Right cardiac atrium (tissue), 5 donors: ENCODE measurements around the gene SNX20. TPM values are rescaled to one million over a fixed set of nuclear protein-coding genes. Genes with fewer than 3 reads are reported as not detected.

Experiments
- ATAC-seq, 2 donors: fragments of 200-7000 bp; cut with Tn5 transposase; one replicate each; pipeline versions ENCODE4 v1.8.0 to v1.9.1; 2020; ENCODE audit warnings: moderate library complexity in 2 of 2, mild to moderate bottlenecking in 1 of 2
- DNase-seq, 3 donors: peaks; one replicate each; pipeline ENCODE4 v3.0.0-alpha.2; 2020
- H3K27ac ChIP-seq: one replicate; pipeline ENCODE4 v1.5.1; 2013; ENCODE audit warnings: mild to moderate bottlenecking, low read length, control low read depth, moderate library complexity
- H3K27me3 ChIP-seq: one replicate; pipeline ENCODE4 v1.6.1; 2013; ENCODE audit not compliant: control insufficient read depth, insufficient read depth
- H3K4me1 ChIP-seq: one replicate; pipeline ENCODE4 v1.6.1; 2013; ENCODE audit warnings: low read length; ENCODE audit not compliant: control insufficient read depth, insufficient read depth
- H3K4me3 ChIP-seq: one replicate; pipeline ENCODE4 v1.5.1; 2013; ENCODE audit warnings: low read length, control low read depth
- H3K9me3 ChIP-seq: one replicate; pipeline ENCODE4 v1.6.1; 2013; ENCODE audit warnings: low read length; ENCODE audit not compliant: control insufficient read depth
- WGBS: extraction: QIAGEN DNeasy Blood & Tissue Kit; methylation state at CpG from one replicate; pipeline ENCODE4 v1.1.7; 2013; 5-methylcytosine and 5-hydroxymethylcytosine counted together
- intact Hi-C, 4 donors: fragments of 100-400 bp; cut with DNase I; formaldehyde crosslinking; loops; one replicate each; pipeline versions ENCODE4 v1.11.0 to v1.14.0; 2022 to 2023
- polyA plus RNA-seq: library from polyadenylated mRNA; stranded (reverse); fragments of 200-250 nt; gene quantifications from one replicate; pipeline ENCODE4 v1.2.3, GENCODE V29; 2013
- total RNA-seq, 4 donors: library from RNA; stranded (reverse); fragmentation: NEBNext Ultra II Directional; extraction: Animal tissue kit (Norgen Biotek cat#: 25700); gene quantifications; one replicate each; pipeline ENCODE4 v1.2.1, GENCODE V29; 2021
- donor health status: healthy with polysubstance abuse.
- donor health status: DM: no; HTN: yes; CAD: no.
- donor health status: DM: no; HTN: no; CAD: no.
- donor health status: DM: no; HTN: yes; CAD: no; lungs with severe emphysema.
- donor health status: DM: yes; HTN: yes; CAD: no.

SNX20 gene
- total and polyA plus RNA-seq, 5 donors = 0.34 to 1.7 (median 1.3) TPM

DNA sequence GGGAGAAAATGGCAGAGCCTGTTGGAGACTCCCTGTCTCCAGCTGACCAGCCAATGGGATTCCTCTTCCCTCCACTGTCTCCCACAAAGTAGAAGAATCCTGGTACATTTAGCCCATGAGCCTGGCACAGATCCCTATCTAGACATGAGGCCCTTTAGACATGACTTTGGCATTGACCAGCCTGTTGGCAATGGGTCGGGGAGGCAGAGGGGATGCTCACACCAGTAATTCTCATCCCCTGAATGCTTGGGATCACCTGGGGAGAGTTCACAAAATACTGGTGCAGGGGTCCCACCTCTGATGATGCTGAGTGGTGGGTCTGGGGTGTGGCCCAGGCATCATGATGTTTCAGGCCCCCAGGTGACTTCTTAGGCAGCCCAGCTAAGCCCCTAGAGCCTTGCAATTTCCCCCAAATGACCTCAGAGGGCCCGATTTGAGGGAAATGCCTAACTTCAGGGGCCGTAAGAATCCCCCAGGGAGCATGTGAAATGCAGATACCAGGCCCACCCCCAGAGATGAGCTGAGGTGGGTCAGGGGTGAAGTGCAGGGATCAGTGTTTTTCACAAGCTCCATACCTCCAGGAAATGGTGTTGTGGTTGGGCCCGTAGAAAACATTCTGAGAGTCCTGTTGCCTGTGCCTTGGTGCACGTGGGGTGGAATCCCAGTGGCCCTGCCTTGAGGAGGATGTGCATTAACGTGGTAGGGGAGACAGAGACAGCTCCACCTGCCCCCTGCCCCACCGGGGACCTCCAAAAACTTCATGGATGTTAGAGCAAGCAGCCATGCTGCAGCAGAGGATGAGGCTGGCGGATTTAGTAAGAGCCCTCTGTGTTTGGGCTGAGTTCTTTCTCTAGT is 42.1 kb downstream of the SNX20 start:
- Histone ChIP-seq H3K4me3 (no peak overlapping the region), H3K27me3 (no peaks in the 10 kb centered on the region), H3K4me1 (no peaks in the 10 kb centered on the region), H3K27ac (no peak overlapping the region), H3K9me3 (no peaks in the 10 kb centered on the region)
- DNase-seq (peak in 1 of 3 donors; percentile 9), ATAC-seq (no peak)
- WGBS = 84% methylated on average over 8 of the region's 8 CpGs
- intact Hi-C loops = no loop called here

GRCh38 chr16:50637716-50638602 is 43.2 kb downstream of the SNX20 start:
- intact Hi-C loops = no loop called here
- H3K4me1 ChIP-seq = no peaks in the 10 kb centered on the region
- peak in 2 of 3 donors; percentile 6 to 46 for DNase-seq
- no peak overlapping the region for H3K27ac ChIP-seq
- no peaks in the 10 kb centered on the region for H3K9me3 ChIP-seq
- H3K4me3 ChIP-seq = no peak overlapping the region
- WGBS = 79% methylated on average over 13 of the region's 13 CpGs
- ATAC-seq = no peak
- H3K27me3 ChIP-seq = no peaks in the 10 kb centered on the region

DNA sequence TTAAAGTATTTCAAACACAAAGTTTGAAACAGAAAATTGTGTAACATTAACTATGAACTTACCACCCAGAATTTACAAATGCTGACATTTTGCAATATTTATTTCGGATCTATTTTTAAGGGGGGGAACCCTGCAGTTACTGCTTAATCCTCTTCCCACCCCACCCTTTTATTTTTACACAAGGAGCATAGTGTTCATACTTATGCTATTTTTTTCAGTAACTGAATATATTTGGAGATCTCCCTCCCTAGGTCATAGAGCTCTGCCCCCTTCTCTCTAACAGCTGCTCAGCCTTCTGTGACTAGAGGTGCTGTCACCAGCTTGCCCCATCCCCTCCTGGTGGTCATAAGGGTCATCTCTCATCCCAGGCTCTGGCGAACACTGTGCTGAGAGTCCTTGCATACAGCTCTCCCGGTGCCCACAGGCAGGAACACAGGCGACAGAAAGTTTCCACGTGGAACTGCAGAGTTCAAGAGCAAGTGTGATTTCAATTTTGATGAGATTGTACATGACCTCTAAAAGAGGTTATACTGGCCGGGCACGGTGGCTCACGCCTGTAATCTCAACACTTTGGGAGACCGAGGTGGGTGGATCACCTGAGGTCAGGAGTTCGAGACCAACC is 44.2 kb downstream of the SNX20 start:
- Histone ChIP-seq H3K4me1 (no peaks in the 10 kb centered on the region), H3K9me3 (no peaks in the 10 kb centered on the region), H3K27me3 (no peaks in the 10 kb centered on the region), H3K4me3 (no peak overlapping the region), H3K27ac (no peak overlapping the region)
- DNase-seq (peak in 2 of 3 donors; percentile 15 to 16), ATAC-seq (no peak)
- intact Hi-C loops = no loop called here
- WGBS = 78% methylated on average over 10 of the region's 10 CpGs

DNA sequence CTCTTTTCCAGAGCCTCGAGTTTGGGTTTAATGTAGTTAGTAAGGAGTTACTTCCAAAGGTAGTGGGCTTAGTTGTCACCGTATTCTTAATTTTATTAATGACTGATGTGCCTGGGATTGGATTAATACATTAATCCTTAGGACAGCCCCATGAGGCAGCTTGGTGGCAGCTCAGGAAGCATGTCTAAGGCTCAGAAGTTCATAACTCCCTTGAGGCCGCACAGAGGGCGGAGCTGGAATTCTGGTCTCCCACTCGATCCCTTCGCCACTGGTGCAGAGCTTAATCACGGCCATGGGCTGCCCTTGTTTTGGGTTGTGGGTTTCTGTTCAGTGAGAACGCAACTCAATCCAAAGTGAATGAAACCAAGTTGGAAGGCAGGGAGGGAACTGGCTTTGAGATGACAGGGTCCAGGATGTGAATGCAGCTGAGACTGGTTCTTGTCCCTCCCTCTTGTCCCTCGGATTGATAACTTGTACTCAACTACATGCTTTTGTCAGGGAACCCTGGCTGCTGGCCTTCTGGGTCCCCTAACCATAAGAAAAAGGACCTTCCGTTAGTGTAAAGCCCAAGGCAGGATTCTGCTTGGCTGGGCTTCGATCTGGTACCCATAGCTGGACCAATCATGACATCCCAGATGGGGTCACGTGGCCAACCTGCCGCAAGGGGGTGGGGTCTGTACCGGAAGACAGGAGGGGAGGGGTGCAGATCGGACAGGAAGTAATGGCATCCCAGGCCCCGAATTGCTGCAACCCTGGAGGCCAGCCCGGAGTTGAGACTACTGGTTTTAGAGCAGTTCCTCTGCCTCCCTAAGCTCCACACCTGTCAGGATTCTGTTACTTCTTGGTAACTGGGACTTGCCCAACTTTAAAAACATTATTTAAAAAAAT is 45.4 kb downstream of the SNX20 start:
- no peaks in the 10 kb centered on the region for H3K27me3 ChIP-seq
- H3K4me3 ChIP-seq = no peak overlapping the region
- H3K9me3 ChIP-seq = no peaks in the 10 kb centered on the region
- intact Hi-C loops = no loop called here
- no peaks in the 10 kb centered on the region for H3K4me1 ChIP-seq
- WGBS = 63% methylated on average over 17 of the region's 17 CpGs
- ATAC-seq (no peak), DNase-seq (peak in 2 of 3 donors; percentile 37 to 51)
- no peak overlapping the region for H3K27ac ChIP-seq

DNA sequence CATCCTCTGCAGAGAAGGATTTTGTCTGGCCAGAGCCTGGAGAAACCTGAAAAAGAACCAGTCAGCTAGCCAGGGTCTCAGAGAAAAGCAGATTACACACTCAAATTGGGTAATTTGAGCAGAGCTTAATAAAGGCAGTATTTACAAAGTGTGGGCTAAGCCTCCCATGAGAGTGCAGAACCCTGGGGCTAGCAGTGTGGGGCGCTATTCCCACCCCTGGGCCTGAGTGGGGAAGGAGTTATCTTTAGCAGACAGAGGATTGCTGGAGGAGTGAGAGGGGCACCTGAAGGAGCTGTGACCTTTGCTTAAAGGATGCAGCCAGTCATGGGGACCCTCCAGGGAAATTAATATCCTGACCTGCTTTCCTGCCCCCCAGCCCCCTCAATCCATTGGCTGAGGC is 46.2 kb downstream of the SNX20 start:
- no peak for ATAC-seq
- peak in 1 of 3 donors; percentile 8 for DNase-seq
- Histone ChIP-seq H3K4me3 (no peak overlapping the region), H3K9me3 (no peaks in the 10 kb centered on the region), H3K4me1 (no peaks in the 10 kb centered on the region), H3K27me3 (no peaks in the 10 kb centered on the region), H3K27ac (no peak overlapping the region)
- WGBS = 69% methylated on average over 1 of the region's 1 CpG
- intact Hi-C loops = no loop called here

- DNase-seq = peak in 1 of 3 donors; percentile 22
- intact Hi-C loops = no loop called here
- no peak overlapping the region for H3K4me3 ChIP-seq
Observed at GRCh38 chr16:50634090-50634489, 47.0 kb downstream of the SNX20 start.

DNA sequence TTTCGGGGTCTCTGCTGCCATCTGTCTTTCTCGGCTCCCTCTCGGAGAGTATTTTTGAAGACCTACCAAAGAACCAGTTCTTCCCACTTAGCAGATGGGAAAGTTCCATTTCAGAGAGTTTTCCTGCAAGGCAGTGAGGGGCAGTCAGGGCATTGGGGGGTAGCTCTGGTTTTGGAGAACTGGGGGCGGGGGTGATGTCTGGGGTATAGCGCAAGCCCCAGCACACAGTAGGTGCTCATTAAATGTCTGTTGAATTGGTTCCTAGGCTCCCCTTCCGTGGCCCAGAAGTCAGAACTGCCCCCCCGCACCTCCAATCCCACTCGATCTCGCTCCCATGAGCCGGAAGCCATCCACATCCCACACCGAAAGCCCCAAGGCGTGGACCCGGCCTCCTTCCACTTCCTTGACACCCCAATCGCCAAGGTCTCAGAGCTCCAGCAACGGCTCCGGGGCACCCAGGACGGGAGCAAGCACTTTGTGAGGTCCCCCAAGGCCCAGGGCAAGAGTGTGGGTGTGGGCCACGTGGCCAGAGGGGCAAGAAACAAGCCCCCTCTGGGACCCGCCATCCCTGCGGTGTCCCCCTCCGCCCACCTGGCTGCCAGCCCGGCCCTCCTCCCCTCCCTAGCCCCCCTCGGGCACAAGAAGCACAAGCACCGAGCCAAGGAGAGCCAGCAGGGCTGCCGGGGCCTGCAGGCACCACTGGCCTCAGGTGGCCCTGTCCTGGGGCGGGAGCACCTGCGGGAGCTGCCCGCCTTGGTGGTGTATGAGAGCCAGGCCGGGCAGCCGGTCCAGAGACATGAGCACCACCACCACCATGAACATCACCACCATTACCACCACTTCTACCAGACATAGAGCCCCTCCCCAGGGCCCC is 47.9 kb downstream of the SNX20 start:
- no peak overlapping the region for H3K27ac ChIP-seq
- peak in 1 of 3 donors; percentile 46 for DNase-seq
- intact Hi-C loops = no loop called here
- H3K27me3 ChIP-seq = no peaks in the 10 kb centered on the region
- no peaks in the 10 kb centered on the region for H3K4me1 ChIP-seq
- no peaks in the 10 kb centered on the region for H3K9me3 ChIP-seq
- H3K4me3 ChIP-seq = no peak overlapping the region
- 91% methylated on average over 30 of the region's 30 CpGs for WGBS
- ATAC-seq = no peak

More at GRCh38 chr16:50634090-50634489, 47.0 kb downstream of the SNX20 start:
- Histone ChIP-seq H3K27ac (no peak overlapping the region), H3K4me1 (no peaks in the 10 kb centered on the region), H3K9me3 (no peaks in the 10 kb centered on the region), H3K27me3 (no peaks in the 10 kb centered on the region)
- WGBS = 91% methylated on average over 7 of the region's 7 CpGs
- no peak for ATAC-seq

- DNase-seq (peak in 1 of 3 donors; percentile 7), ATAC-seq (no peak)
- WGBS = 94% methylated on average over 22 of the region's 22 CpGs
- Histone ChIP-seq H3K27me3 (no peaks in the 10 kb centered on the region), H3K27ac (no peak overlapping the region), H3K4me1 (peaks cover 2% of the 10 kb centered on the region), H3K4me3 (no peak overlapping the region), H3K9me3 (no peaks in the 10 kb centered on the region)
- intact Hi-C loops = no loop called here
Observed at GRCh38 chr16:50631985-50632576, 49.0 kb downstream of the SNX20 start.

DNA sequence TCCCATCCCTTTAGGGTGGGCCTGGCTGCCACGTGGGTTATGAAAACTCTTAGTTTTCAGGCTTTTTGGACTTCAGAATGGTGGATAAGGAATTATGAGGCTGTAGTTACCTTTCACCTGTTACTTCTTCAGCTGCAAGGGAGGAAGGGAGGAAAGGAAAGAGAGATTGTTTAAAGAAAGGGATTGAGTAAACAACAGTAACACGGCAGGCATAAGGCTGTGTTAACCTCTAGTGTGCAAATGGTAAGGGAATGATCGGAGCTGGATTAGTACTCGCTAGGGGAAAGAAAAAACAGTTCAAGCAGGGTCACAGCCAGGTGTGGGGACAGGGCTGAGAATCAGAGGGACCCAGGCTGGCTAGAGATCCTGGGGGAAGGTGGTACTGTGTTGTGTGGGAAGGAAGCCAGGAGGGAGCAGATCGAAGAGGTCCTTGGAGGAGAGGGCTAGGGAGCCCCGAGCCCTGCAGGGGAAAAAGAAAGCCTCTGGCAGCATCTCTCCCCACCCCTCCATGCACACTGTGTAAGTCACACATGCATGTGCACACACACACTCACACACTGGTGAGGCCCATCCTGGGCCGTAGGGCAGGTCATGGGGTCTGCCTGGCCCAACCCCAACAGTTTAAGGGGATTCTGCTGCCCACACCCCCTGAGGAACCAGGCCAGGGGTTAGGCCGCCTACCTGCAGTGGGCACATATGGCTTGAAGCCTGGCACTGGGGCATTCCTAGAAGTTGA is 49.7 kb downstream of the SNX20 start:
- WGBS = 78% methylated on average over 8 of the region's 8 CpGs
- DNase-seq = peak in 1 of 3 donors; percentile 16
- peaks cover 2% of the 10 kb centered on the region for H3K4me1 ChIP-seq
- H3K9me3 ChIP-seq = no peaks in the 10 kb centered on the region
- ATAC-seq = no peak
- H3K4me3 ChIP-seq = no peak overlapping the region
- H3K27me3 ChIP-seq = no peaks in the 10 kb centered on the region
- intact Hi-C loops = no loop called here
- no peak overlapping the region for H3K27ac ChIP-seq
